Adrenal gland (tissue), 5 donors: ENCODE measurements around the gene ZNF609.

Experiments
- CTCF ChIP-seq, 6 experiments: fragments of 450-650 bp in 4 of 6; fragments of 200-600 bp in 2 of 6; sonication (generic) in 1 of 6; IDR thresholded peaks; 1 replicate in 5 of 6; 2 replicates in 1 of 6; pipeline versions ENCODE4 v1.5.1 to v1.8.0; 2016 to 2021; ENCODE audit warnings: antibody characterized with exemption in 6 of 6, mild to moderate bottlenecking in 2 of 6, moderate library complexity in 1 of 6
- POLR2A ChIP-seq, 2 donors: fragments of 450-650 bp; IDR thresholded peaks; one replicate each; pipeline ENCODE4 v1.6.1; 2017; ENCODE audit warnings: antibody characterized with exemption in 2 of 2, mild to moderate bottlenecking in 2 of 2, moderate library complexity in 1 of 2
- donor health status: DM: no; HTN: no; CAD: no.

- no peak for TF ChIP-seq POLR2A (IDR thresholded peaks at IDR 0.05)
- TF ChIP-seq CTCF (IDR thresholded peaks at IDR 0.05), result no peak
These were observed 223.0 kb downstream of the ZNF609 start for GRCh38 chr15:64683378-64683777.
